Neural cell (in vitro differentiated cells): ENCODE results near the gene UNKL. TPM values are rescaled to one million over a fixed set of nuclear protein-coding genes. Genes with fewer than 3 reads are reported as not detected.

Experiments
- H2AFZ ChIP-seq: fragments of 200-600, 300-800 bp; sonication (generic), shearing (Covaris generic); 2 replicates; pipeline ENCODE4 v1.6.0; 2014; ENCODE audit warnings: low read depth, mild to moderate bottlenecking, antibody characterized with exemption, low read length, moderate library complexity
- H3F3A ChIP-seq: fragments of 200-600 bp; shearing (Covaris generic); 2 replicates; pipeline ENCODE4 v1.6.1; 2016; ENCODE audit warnings: mild to moderate bottlenecking, moderate library complexity, mixed read lengths, antibody characterized with exemption, low read length; ENCODE audit not compliant: insufficient read depth, poor library complexity, severe bottlenecking
- H3K27ac ChIP-seq: fragments of 200-600, 300-800 bp; sonication (generic), shearing (Covaris generic); 2 replicates; pipeline ENCODE4 v1.5.1; 2014; ENCODE audit warnings: mild to moderate bottlenecking, low read length, moderate library complexity
- H3K27me3 ChIP-seq: fragments of 300-800, 200-600 bp; sonication (generic), shearing (Covaris generic); 2 replicates; pipeline ENCODE4 v1.6.0; 2014; ENCODE audit warnings: mild to moderate bottlenecking, low read depth, low read length, moderate library complexity; ENCODE audit not compliant: insufficient read depth
- H3K36me3 ChIP-seq: fragments of 300-800, 200-600 bp; sonication (generic), shearing (Covaris generic); 2 replicates; pipeline ENCODE4 v1.5.1; 2014; ENCODE audit warnings: mild to moderate bottlenecking, antibody characterized with exemption, low read length, moderate library complexity; ENCODE audit not compliant: insufficient read depth
- H3K4me2 ChIP-seq: fragments of 300-800, 200-600 bp; sonication (generic), shearing (Covaris generic); 2 replicates; pipeline ENCODE4 v1.6.0; 2014; ENCODE audit warnings: mild to moderate bottlenecking, low read length
- H3K4me3 ChIP-seq: fragments of 300-800, 200-600 bp; sonication (generic), shearing (Covaris generic); 2 replicates; pipeline ENCODE4 v1.5.1; 2014; ENCODE audit warnings: mild to moderate bottlenecking, low read length, moderate library complexity
- H3K79me2 ChIP-seq: fragments of 200-600 bp; shearing (Covaris generic); replicated peaks from 2 replicates; pipeline ENCODE4 v1.6.0; 2014; ENCODE audit warnings: mild to moderate bottlenecking, low read length, moderate library complexity; ENCODE audit not compliant: insufficient read depth
- H3K9ac ChIP-seq: fragments of 300-800, 200-600 bp; sonication (generic), shearing (Covaris generic); 2 replicates; pipeline ENCODE4 v1.6.1; 2016; ENCODE audit warnings: mild to moderate bottlenecking, low read length, mixed read lengths
- H3K9me2 ChIP-seq: fragments of 200-600 bp; shearing (Covaris generic); 2 replicates; pipeline ENCODE4 v1.6.1; 2016; ENCODE audit warnings: mild to moderate bottlenecking, low read length, mixed read lengths; ENCODE audit not compliant: insufficient read depth
- H3K9me3 ChIP-seq: fragments of 200-600, 300-800 bp; sonication (generic), shearing (Covaris generic); 2 replicates; pipeline ENCODE4 v1.6.1; 2016; ENCODE audit warnings: mild to moderate bottlenecking, mixed run types, low read length, moderate library complexity, mixed read lengths
- H4K20me1 ChIP-seq: fragments of 200-600 bp; shearing (Covaris generic); 2 replicates; pipeline ENCODE4 v1.6.1; 2016; ENCODE audit warnings: mild to moderate bottlenecking, mixed run types; ENCODE audit not compliant: insufficient read depth
- CTCF ChIP-seq: fragments of 450-650 bp; IDR thresholded peaks from 2 replicates; pipeline ENCODE4 v1.5.1; 2014; ENCODE audit warnings: antibody characterized with exemption, mild to moderate bottlenecking, moderate library complexity; ENCODE audit not compliant: poor library complexity, severe bottlenecking
- EP300 ChIP-seq: fragments of 450-650 bp; conservative IDR thresholded peaks from 2 replicates; pipeline ENCODE4 v1.6.1; 2014; ENCODE audit warnings: antibody characterized with exemption, mild to moderate bottlenecking, moderate library complexity; ENCODE audit not compliant: poor library complexity, severe bottlenecking
- EZH2 ChIP-seq: fragments of 200-600, 300-800 bp; shearing (Covaris generic), sonication (generic); IDR thresholded peaks from 2 replicates; pipeline ENCODE4 v1.6.1; 2014; ENCODE audit warnings: antibody characterized with exemption, low read length, borderline replicate concordance, mild to moderate bottlenecking; ENCODE audit not compliant: insufficient read depth, poor library complexity, severe bottlenecking
- RAD21 ChIP-seq: fragments of 450-650 bp; conservative IDR thresholded peaks from 2 replicates; pipeline ENCODE4 v1.6.1; 2014; ENCODE audit warnings: antibody characterized with exemption, mild to moderate bottlenecking, moderate library complexity
- REST ChIP-seq: IDR thresholded peaks from 2 replicates; pipeline ENCODE4 v1.6.1; 2012; ENCODE audit warnings: borderline replicate concordance
- SMC3 ChIP-seq: fragments of 450-650 bp; conservative IDR thresholded peaks from 2 replicates; pipeline ENCODE4 v1.6.1; 2014; ENCODE audit warnings: antibody characterized with exemption, mild to moderate bottlenecking, moderate library complexity; ENCODE audit not compliant: poor library complexity
- TAF1 ChIP-seq: IDR thresholded peaks from 2 replicates; pipeline ENCODE4 v1.6.1; 2012; ENCODE audit warnings: low read depth
- polyA plus RNA-seq: library from polyadenylated mRNA; depleted of rRNA; stranded (reverse); fragments of >200 nt; gene quantifications from 2 replicates; pipeline ENCODE4 v1.2.3, GENCODE V29; 2014

Gene UNKL
- polyA plus RNA-seq, 1 donor from 2014 or later = 11.9 TPM

- Histone ChIP-seq H3K9me3 (no peaks in the 10 kb centered on the region), H3K9me2 (no peaks in the 10 kb centered on the region)
These were observed 80.4 kb downstream of the UNKL start for GRCh38 chr16:1333854-1334700.

More at GRCh38 chr16:1333854-1334700, 80.4 kb downstream of the UNKL start:
- Histone ChIP-seq H3K27ac (no peak overlapping the region), H2AFZ (no peak overlapping the region), H3K4me3 (peak overlapping the region; percentile 76), H3K79me2 (peaks cover 17% of the 10 kb centered on the region), H3K36me3 (no peaks in the 10 kb centered on the region), H4K20me1 (no peaks in the 10 kb centered on the region), H3K27me3 (peaks cover 33% of the 10 kb centered on the region), H3K9ac (peak overlapping the region; percentile 74), H3K4me2 (peak overlapping the region; percentile 73), H3F3A (no peaks in the 10 kb centered on the region)
- TF ChIP-seq SMC3 = no peak
- no peak for TF ChIP-seq EZH2
- no peak for TF ChIP-seq TAF1
- no peak for TF ChIP-seq REST
- TF ChIP-seq EP300 = no peak
- no peak for TF ChIP-seq RAD21
- TF ChIP-seq CTCF = no peak
